ENCODE data around the gene GTF2A2.

DNA sequence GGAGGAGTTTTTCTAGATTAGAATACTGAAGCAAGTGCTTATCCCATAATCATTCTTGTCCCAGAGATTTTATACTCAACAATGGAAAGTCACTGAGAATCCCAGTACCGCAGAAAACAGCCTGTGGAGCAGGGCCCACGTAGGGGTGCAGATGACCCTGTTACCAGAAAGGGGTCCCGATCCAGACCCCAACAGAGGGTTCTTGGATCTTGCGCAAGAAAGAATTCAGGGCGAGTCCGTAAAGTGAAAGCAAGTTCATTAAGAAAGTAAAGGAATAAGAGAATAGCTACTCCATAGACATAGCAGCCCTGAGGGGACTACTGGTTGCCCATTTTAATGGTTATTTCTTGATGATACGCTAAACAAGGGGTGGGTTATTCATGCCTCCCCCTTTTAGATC is 43.2 kb downstream of the GTF2A2 start:
- TF ChIP-seq, protein P1, sequence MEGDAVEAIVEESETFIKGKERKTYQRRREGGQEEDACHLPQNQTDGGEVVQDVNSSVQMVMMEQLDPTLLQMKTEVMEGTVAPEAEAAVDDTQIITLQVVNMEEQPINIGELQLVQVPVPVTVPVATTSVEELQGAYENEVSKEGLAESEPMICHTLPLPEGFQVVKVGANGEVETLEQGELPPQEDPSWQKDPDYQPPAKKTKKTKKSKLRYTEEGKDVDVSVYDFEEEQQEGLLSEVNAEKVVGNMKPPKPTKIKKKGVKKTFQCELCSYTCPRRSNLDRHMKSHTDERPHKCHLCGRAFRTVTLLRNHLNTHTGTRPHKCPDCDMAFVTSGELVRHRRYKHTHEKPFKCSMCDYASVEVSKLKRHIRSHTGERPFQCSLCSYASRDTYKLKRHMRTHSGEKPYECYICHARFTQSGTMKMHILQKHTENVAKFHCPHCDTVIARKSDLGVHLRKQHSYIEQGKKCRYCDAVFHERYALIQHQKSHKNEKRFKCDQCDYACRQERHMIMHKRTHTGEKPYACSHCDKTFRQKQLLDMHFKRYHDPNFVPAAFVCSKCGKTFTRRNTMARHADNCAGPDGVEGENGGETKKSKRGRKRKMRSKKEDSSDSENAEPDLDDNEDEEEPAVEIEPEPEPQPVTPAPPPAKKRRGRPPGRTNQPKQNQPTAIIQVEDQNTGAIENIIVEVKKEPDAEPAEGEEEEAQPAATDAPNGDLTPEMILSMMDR (IDR thresholded peaks at IDR 0.05; ENCODE audit: insufficient read depth, low read length) = no peak
- TF ChIP-seq POLR2AphosphoS5 (IDR thresholded peaks at IDR 0.05; ENCODE audit: low read depth) = no peak
- TF ChIP-seq REST (IDR thresholded peaks at IDR 0.05; ENCODE audit: insufficient replicate concordance, low read depth) = no peak
